ENCODE results near the gene RIMBP3C. TPM values are rescaled to one million over a fixed set of nuclear protein-coding genes. Genes with fewer than 3 reads are reported as not detected.
"Not testable (repeated sequence)": the region's sequence is repeated elsewhere in the genome, so short reads cannot be mapped to it uniquely, and the experiment has no call there.

The RIMBP3C gene
- total RNA-seq, 1 donor from 2014 or later = under 0.01 TPM

DNA sequence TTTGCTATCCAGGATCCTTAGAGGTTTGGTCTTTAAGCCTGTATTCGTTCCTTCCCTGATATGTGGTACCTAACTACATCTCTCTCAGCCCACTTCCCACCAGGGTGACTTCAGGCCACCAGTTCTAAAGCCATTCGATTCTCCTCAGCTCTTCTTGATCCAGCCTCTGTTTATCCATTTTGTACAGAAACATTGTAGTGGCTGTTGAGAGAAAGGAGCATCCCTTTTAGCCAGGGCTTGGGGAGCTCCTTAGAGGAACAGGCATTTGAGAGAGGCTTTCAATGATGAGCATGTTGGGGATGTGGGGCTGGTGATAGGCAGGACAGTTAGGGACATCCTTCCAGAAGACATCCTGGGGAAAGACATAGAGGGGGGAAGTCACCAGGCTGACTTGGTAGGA lies 34.1 kb upstream of the RIMBP3C start:
- TF ChIP-seq, protein P1, sequence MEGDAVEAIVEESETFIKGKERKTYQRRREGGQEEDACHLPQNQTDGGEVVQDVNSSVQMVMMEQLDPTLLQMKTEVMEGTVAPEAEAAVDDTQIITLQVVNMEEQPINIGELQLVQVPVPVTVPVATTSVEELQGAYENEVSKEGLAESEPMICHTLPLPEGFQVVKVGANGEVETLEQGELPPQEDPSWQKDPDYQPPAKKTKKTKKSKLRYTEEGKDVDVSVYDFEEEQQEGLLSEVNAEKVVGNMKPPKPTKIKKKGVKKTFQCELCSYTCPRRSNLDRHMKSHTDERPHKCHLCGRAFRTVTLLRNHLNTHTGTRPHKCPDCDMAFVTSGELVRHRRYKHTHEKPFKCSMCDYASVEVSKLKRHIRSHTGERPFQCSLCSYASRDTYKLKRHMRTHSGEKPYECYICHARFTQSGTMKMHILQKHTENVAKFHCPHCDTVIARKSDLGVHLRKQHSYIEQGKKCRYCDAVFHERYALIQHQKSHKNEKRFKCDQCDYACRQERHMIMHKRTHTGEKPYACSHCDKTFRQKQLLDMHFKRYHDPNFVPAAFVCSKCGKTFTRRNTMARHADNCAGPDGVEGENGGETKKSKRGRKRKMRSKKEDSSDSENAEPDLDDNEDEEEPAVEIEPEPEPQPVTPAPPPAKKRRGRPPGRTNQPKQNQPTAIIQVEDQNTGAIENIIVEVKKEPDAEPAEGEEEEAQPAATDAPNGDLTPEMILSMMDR (IDR thresholded peaks at IDR 0.05; ENCODE audit: insufficient read depth, low read length, severe bottlenecking) = no peak
- no peak for FAIRE-seq
- no peak for DNase-seq (ENCODE audit: low read depth)
- Histone ChIP-seq H3K36me3 (ENCODE audit: control insufficient read depth, insufficient read depth, low read length) (peaks cover 6% of the 10 kb centered on the region), H3K4me3 (ENCODE audit: low read depth, low read length) (no peak overlapping the region), H3K27me3 (ENCODE audit: control insufficient read depth, insufficient read depth, low read length) (no peaks in the 10 kb centered on the region)

DNA sequence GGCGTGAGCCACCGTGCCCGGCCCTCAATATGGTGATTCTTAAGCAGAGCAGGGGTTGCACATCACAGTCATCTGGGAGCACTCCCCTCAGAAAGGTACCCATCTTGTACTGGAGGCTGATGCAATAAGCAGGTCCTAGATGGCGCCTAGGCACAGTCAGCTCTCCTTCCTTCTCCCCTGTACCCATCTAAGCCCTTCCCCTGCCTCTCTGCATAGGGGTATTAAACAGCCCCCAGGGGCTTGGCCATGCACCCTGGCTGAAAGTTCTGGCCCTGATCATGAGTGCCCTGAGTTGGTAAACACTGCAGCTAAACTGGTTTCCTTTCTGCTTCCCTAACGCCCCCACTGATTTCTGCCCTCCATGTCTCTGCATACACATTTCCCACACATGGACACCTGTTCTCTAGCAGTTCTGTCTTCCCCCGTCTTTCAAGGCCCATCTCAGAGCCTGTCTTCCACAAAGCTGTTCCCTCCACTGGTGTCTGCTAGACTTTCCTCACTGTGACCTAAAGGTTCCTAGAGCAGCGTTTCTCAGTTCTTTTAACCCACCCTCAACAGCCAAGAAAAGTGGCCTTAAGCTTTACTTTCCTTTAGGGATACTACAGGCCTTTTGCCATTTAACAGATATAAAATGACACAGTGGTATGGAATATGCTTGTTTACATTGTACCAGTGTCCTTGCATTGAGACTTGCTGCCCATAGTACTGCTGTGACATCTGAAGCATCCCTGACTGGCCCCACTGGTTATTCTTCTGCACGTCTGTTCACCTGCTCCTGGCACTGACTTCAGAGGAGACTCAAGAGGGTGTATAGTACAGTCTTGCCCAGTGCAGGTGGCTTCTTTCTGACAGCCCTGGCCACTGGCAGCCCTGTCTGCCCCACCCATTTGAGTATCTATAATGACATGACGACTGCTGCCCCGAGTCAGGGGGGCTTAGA lies 31.8 kb upstream of the RIMBP3C start:
- TF ChIP-seq, protein P1 (IDR thresholded peaks at IDR 0.05; ENCODE audit: insufficient read depth, low read length, severe bottlenecking) = no peak
- H3K27me3 ChIP-seq (ENCODE audit: control insufficient read depth, insufficient read depth, low read length) = no peaks in the 10 kb centered on the region
- no peak for FAIRE-seq
- H3K4me3 ChIP-seq (ENCODE audit: low read depth, low read length) = no peak overlapping the region
- H3K36me3 ChIP-seq (ENCODE audit: control insufficient read depth, insufficient read depth, low read length) = peaks cover 8% of the 10 kb centered on the region
- no peak for DNase-seq (ENCODE audit: low read depth)

DNA sequence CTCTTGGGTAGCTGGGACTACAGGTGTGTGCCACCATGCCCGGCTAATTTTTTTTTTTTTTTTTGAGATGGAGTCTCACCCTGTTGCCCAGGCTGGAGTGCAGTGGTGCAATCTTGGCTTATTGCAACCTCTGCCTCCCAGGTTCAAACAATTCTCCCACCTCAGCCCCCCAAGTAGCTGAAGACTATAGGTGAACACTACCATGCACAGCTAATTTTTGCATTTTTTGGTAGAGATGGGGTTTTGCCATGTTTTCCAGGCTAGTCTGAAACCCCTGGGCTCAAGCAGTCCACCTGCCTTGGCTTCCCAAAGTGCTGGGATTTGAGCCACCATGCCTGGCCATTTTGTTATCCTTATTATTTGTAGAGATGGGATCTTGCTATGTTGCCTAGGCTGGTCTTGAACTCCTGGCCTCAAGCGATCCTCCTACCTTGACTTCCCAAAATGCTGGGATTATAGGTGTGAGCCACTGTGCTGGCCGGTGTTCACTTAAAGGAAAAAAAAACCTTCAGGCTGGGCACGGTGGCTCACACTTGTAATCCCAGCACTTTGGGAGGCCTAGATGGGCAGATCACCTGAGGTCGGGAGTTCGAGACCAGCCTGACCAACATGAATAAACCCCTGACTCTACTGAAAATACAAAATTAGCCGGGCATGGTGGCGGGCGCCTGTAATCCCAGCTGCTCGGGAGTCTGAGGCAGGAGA lies 29.9 kb upstream of the RIMBP3C start:
- not testable (repeated sequence) for DNase-seq (ENCODE audit: low read depth); FAIRE-seq; H3K36me3 ChIP-seq (ENCODE audit: control insufficient read depth, insufficient read depth, low read length)

DNA sequence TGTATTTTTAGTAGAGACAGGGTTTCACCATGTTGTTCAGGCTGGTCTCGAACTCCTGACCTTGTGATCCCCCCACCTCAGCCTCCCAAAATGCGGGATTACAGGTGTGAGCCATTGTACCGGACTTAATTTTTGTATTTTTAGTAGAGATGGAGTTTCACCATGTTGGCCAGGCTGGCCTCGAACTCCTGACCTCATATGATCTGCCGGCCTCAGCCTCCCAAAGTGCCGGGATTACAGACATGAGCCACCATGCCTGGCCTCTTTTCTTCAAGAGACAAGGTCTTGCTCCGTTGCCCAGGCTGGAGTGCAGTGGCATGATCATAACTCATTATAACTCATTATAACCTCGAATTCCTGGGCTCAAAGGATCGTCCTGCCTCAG lies 29.4 kb upstream of the RIMBP3C start:
- H3K4me3 ChIP-seq (ENCODE audit: low read depth, low read length); H3K36me3 ChIP-seq (ENCODE audit: control insufficient read depth, insufficient read depth, low read length); H3K27me3 ChIP-seq (ENCODE audit: control insufficient read depth, insufficient read depth, low read length); DNase-seq (ENCODE audit: low read depth); FAIRE-seq: not testable (repeated sequence)

More for the DNA sequence above, 29.9 kb upstream of the RIMBP3C start:
- not testable (repeated sequence) for H3K4me3 ChIP-seq (ENCODE audit: low read depth, low read length); H3K27me3 ChIP-seq (ENCODE audit: control insufficient read depth, insufficient read depth, low read length)

DNA sequence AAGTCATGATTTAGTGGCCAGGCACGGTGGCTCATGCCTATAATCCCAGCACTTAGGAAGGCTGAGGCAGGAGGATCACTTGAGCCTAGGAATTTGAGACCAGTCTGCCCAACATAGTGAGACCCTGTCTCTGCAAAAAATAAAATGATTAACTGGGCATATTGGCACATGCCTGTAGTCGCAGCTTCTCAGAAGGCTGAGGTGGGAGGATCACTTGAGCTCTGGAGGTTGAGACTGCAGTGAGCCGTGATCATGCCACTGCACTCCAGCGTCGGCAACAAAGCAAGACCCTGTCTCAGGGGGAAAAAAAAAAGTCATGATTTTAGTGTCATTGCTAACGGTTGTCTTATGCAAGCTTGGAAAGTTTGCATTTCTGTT lies 28.2 kb upstream of the RIMBP3C start:
- TF ChIP-seq, protein P1 (IDR thresholded peaks at IDR 0.05; ENCODE audit: insufficient read depth, low read length, severe bottlenecking) = no peak
- no peak for FAIRE-seq
- Histone ChIP-seq H3K4me3 (ENCODE audit: low read depth, low read length) (no peak overlapping the region), H3K36me3 (ENCODE audit: control insufficient read depth, insufficient read depth, low read length) (peaks cover 2% of the 10 kb centered on the region), H3K27me3 (ENCODE audit: control insufficient read depth, insufficient read depth, low read length) (no peaks in the 10 kb centered on the region)
- DNase-seq (ENCODE audit: low read depth) = no peak

DNA sequence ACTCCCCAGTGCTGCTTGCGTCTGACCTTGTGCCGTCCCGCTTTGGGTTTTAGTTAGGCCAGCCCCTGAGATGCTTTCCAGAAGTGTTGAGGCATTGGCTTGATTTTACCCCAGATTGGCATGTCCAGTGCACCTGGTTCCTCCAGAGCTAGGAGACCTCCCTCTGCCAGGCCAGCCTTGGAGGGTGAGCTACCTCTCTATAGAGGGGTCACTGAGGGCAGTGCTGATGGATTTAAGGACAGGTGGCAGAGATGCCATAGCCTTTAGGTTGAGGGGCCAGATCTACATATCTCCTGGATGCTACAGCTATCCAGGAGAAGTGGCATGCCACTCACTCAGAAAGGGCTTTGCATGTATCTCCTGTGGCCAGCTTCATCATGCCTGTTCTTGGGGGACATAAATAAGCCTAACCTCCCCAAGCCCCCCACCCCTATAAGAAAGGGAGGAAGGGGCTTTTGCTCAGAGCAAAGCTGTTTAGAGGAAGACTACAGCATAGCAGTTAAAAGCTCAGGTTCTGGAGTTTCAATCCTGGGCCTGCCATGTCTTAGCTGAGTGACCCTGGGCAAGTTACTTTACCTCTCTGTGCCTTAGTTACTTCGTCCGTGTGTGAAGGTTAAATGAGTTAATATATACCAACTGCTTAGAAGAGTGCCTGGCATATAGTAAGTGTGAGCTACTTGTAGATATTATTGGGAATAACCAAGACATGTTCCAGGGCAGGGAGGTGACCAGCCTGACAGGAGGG lies 22.7 kb upstream of the RIMBP3C start:
- DNase-seq (ENCODE audit: low read depth) (no peak), FAIRE-seq (no peak)
- H3K36me3 ChIP-seq (ENCODE audit: control insufficient read depth, insufficient read depth, low read length) = peaks cover 7% of the 10 kb centered on the region
- TF ChIP-seq, protein P1 (IDR thresholded peaks at IDR 0.05; ENCODE audit: insufficient read depth, low read length, severe bottlenecking) = no peak
- no peaks in the 10 kb centered on the region for H3K27me3 ChIP-seq (ENCODE audit: control insufficient read depth, insufficient read depth, low read length)
- no peak overlapping the region for H3K4me3 ChIP-seq (ENCODE audit: low read depth, low read length)

Measured in bronchial epithelial cell (primary cell).